ENCODE data around the gene ZC3H11A.
"Not testable (repeated sequence)": the region's sequence is repeated elsewhere in the genome, so short reads cannot be mapped to it uniquely, and the experiment has no call there.

ZC3H11A gene

DNA sequence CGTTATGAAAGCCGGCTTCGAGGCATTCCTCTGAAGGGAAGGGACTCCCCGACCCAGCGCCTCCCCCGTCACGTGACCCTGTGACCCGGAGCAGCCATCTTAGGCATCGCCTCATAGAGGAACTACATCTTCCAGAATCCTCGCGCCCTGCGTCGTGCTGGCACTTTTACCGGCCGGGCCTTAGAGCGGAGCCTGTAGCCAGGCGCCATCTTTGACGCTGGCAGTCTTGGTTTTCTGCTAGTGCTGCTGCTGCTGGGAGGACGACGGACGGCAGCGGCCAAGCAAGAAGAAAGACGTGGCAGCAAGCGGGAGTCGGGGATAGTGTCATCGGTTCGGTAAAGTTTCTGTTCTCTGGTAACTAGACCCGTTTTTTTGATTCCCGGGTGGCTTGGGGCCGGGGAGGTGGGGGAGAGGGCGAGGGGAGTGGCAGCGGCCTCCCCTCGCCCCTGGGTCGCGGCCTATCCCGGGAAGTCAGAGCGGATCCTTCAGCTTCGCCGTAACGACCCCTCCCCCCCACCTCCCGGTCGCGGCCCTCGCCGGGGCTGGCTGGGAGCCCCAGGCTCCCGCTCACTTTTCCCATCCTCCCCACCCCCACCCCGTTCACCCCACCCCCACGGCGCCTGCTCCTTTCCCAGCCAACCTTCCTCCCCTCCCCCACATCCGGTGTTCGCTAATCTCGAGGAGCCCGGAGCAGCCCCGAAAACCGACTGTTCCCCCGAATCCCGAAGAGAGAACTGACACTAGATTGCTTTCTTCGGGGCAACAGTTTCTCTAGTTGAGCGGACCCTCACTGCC, at the start of gene ZC3H11A, which contains the start of gene ZBED6:
Gene ZC3H11A (plus strand): TSS at position 183 of the 795 bp plus-strand sequence. CDS start 21,448 bp downstream, outside the sequence.
Gene ZBED6 (plus strand): TSS at position 183 of the 795 bp plus-strand sequence. CDS start 1,900 bp downstream, outside the sequence.
- Histone ChIP-seq H3K27ac (ENCODE audit: low read depth, low read length) (peak within 1 kb of the TSS; percentile 54), H3K4me2 (ENCODE audit: low read depth, low read length, poor library complexity, severe bottlenecking) (peak within 1 kb of the TSS; percentile 79), H2AFZ (ENCODE audit: low read depth, low read length, severe bottlenecking) (peak within 1 kb of the TSS; percentile 92), H3K79me2 (ENCODE audit: insufficient read depth, low read length) (peaks cover 48% of the 10 kb centered on the region), H3K9me3 (ENCODE audit: insufficient read depth, low read length) (no peaks in the 10 kb centered on the region), H3K36me3 (ENCODE audit: low read length) (peaks cover 23% of the 10 kb centered on the region), H4K20me1 (ENCODE audit: low read depth, low read length) (peaks cover 5% of the 10 kb centered on the region; the same call in 1 of the 2 replicates), H3K27me3 (ENCODE audit: low read length) (no peaks in the 10 kb centered on the region), H3F3A (ENCODE audit: insufficient read depth) (no peaks in the 10 kb centered on the region), H3K4me3 (ENCODE audit: insufficient read depth, low read length, poor library complexity, severe bottlenecking) (peak within 1 kb of the TSS; percentile 90), H3K9me2 (replicated peaks; ENCODE audit: insufficient read depth, low read length) (no peaks in the 10 kb centered on the region), H3K9ac (ENCODE audit: low read length) (peak within 1 kb of the TSS; percentile 75)
- TF ChIP-seq EZH2phosphoT487 (conservative IDR thresholded peaks at IDR 0.05; ENCODE audit: low read length): no peak
- TF ChIP-seq, protein P1, sequence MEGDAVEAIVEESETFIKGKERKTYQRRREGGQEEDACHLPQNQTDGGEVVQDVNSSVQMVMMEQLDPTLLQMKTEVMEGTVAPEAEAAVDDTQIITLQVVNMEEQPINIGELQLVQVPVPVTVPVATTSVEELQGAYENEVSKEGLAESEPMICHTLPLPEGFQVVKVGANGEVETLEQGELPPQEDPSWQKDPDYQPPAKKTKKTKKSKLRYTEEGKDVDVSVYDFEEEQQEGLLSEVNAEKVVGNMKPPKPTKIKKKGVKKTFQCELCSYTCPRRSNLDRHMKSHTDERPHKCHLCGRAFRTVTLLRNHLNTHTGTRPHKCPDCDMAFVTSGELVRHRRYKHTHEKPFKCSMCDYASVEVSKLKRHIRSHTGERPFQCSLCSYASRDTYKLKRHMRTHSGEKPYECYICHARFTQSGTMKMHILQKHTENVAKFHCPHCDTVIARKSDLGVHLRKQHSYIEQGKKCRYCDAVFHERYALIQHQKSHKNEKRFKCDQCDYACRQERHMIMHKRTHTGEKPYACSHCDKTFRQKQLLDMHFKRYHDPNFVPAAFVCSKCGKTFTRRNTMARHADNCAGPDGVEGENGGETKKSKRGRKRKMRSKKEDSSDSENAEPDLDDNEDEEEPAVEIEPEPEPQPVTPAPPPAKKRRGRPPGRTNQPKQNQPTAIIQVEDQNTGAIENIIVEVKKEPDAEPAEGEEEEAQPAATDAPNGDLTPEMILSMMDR (IDR thresholded peaks at IDR 0.05; ENCODE audit: insufficient read depth, low read length, poor library complexity, severe bottlenecking): no peak

GRCh38 chr1:203746281-203746680, 49.1 kb upstream of the ZC3H11A start:
- Histone ChIP-seq H3K9me3 (ENCODE audit: insufficient read depth, low read length) (no peaks in the 10 kb centered on the region), H3K36me3 (ENCODE audit: low read length) (no peaks in the 10 kb centered on the region), H3K27ac (ENCODE audit: low read depth, low read length) (no peak overlapping the region), H2AFZ (ENCODE audit: low read depth, low read length, severe bottlenecking) (no peak overlapping the region), H3F3A (ENCODE audit: insufficient read depth) (no peaks in the 10 kb centered on the region), H4K20me1 (ENCODE audit: low read depth, low read length) (no peaks in the 10 kb centered on the region), H3K4me2 (ENCODE audit: low read depth, low read length, poor library complexity, severe bottlenecking) (no peak overlapping the region), H3K79me2 (ENCODE audit: insufficient read depth, low read length) (no peaks in the 10 kb centered on the region), H3K9me2 (replicated peaks; ENCODE audit: insufficient read depth, low read length) (no peaks in the 10 kb centered on the region), H3K27me3 (ENCODE audit: low read length) (no peaks in the 10 kb centered on the region), H3K4me3 (ENCODE audit: insufficient read depth, low read length, poor library complexity, severe bottlenecking) (no peak overlapping the region), H3K9ac (ENCODE audit: low read length) (no peak overlapping the region)
- TF ChIP-seq, protein P1 (IDR thresholded peaks at IDR 0.05; ENCODE audit: insufficient read depth, low read length, poor library complexity, severe bottlenecking): no peak
- no peak for TF ChIP-seq EZH2phosphoT487 (conservative IDR thresholded peaks at IDR 0.05; ENCODE audit: low read length)

- Histone ChIP-seq H3K4me3 (ENCODE audit: insufficient read depth, low read length, poor library complexity, severe bottlenecking) (no peak overlapping the region), H3K79me2 (ENCODE audit: insufficient read depth, low read length) (no peaks in the 10 kb centered on the region), H3F3A (ENCODE audit: insufficient read depth) (no peaks in the 10 kb centered on the region), H3K36me3 (ENCODE audit: low read length) (no peaks in the 10 kb centered on the region), H3K27me3 (ENCODE audit: low read length) (no peaks in the 10 kb centered on the region), H3K9me2 (replicated peaks; ENCODE audit: insufficient read depth, low read length) (no peaks in the 10 kb centered on the region), H2AFZ (ENCODE audit: low read depth, low read length, severe bottlenecking) (no peak overlapping the region), H3K4me2 (ENCODE audit: low read depth, low read length, poor library complexity, severe bottlenecking) (no peak overlapping the region), H4K20me1 (ENCODE audit: low read depth, low read length) (no peaks in the 10 kb centered on the region), H3K9ac (ENCODE audit: low read length) (no peak overlapping the region), H3K9me3 (ENCODE audit: insufficient read depth, low read length) (no peaks in the 10 kb centered on the region), H3K27ac (ENCODE audit: low read depth, low read length) (no peak overlapping the region)
- TF ChIP-seq, protein P1 (IDR thresholded peaks at IDR 0.05; ENCODE audit: insufficient read depth, low read length, poor library complexity, severe bottlenecking): no peak
- no peak for TF ChIP-seq EZH2phosphoT487 (conservative IDR thresholded peaks at IDR 0.05; ENCODE audit: low read length)
Observed at GRCh38 chr1:203751051-203751450, 44.4 kb upstream of the ZC3H11A start.

DNA sequence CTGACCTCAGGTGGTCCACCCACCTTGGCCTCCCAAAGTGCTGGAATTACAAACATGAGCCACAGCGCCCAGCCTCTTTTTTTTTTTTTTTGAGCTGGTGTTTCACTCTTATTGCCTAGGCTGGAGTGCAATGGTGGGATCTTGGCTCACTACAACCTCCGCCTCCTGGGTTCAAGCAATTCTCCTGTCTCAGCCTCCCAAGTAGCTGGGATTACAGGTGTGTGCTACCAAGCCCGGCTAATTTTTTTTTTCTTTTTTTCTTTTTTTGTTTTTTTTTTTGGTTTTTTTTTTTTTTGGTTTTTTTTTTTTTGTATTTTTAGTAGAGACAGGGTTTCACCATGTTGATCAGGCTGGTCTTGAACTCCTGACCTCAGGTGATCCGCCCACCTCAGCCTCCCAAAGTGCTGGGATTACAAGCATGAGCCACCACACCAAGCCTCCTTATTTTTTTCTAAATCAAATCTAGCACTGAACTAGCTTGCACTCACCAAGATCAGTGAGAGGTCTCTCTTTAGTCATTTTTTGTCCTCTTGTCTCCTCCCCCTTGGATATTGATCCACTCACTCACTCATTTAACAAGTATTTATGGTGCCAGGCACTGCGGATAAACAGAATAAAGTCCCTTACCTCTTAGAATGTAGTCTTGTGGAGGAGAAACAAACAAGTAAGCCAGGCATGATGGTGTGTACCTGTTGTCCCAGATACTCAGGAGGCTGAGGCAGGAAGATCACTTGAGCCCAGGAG, 43.6 kb upstream of the ZC3H11A start:
- H3K9me2 ChIP-seq (replicated peaks; ENCODE audit: insufficient read depth, low read length); H3F3A ChIP-seq (ENCODE audit: insufficient read depth); H3K27me3 ChIP-seq (ENCODE audit: low read length); H3K36me3 ChIP-seq (ENCODE audit: low read length); H3K27ac ChIP-seq (ENCODE audit: low read depth, low read length); H3K4me3 ChIP-seq (ENCODE audit: insufficient read depth, low read length, poor library complexity, severe bottlenecking); H2AFZ ChIP-seq (ENCODE audit: low read depth, low read length, severe bottlenecking); H3K9ac ChIP-seq (ENCODE audit: low read length); H3K79me2 ChIP-seq (ENCODE audit: insufficient read depth, low read length); H3K4me2 ChIP-seq (ENCODE audit: low read depth, low read length, poor library complexity, severe bottlenecking); H3K9me3 ChIP-seq (ENCODE audit: insufficient read depth, low read length); H4K20me1 ChIP-seq (ENCODE audit: low read depth, low read length): not testable (repeated sequence)
